Liver (tissue), 9 donors: Measurements from ENCODE around the gene SPAM1. TPM values are rescaled to one million over a fixed set of nuclear protein-coding genes. Genes with fewer than 3 reads are reported as not detected.

ENCODE experiments used
- DNase-seq: peaks from one replicate; pipeline ENCODE4 v3.0.0-alpha.2; 2017; ENCODE audit warnings: low spot score
- H3K27ac ChIP-seq, 2 donors: one replicate each; pipeline ENCODE4 v1.7.0; 2013; ENCODE audit warnings: inconsistent platforms in 2 of 2, low read length in 2 of 2, control low read depth in 1 of 2, low read depth in 1 of 2, mild to moderate bottlenecking in 1 of 2
- H3K27me3 ChIP-seq, 4 donors: one replicate each; pipeline versions ENCODE4 v1.6.1 to v1.7.0; 2013; ENCODE audit warnings: low read length in 3 of 4, inconsistent platforms in 1 of 4, mild to moderate bottlenecking in 1 of 4, moderate library complexity in 1 of 4; ENCODE audit not compliant: control insufficient read depth in 4 of 4, insufficient read depth in 4 of 4
- H3K36me3 ChIP-seq, 4 donors: one replicate each; pipeline versions ENCODE4 v1.6.1 to v1.7.0; 2013; ENCODE audit warnings: low read length in 3 of 4, mild to moderate bottlenecking in 3 of 4, low read depth in 1 of 4, moderate library complexity in 1 of 4; ENCODE audit not compliant: control insufficient read depth in 4 of 4, insufficient read depth in 3 of 4
- H3K4me1 ChIP-seq, 4 donors: one replicate each; pipeline versions ENCODE4 v1.6.1 to v1.7.0; 2013; ENCODE audit warnings: low read length in 3 of 4, mild to moderate bottlenecking in 3 of 4, moderate library complexity in 1 of 4; ENCODE audit not compliant: control insufficient read depth in 4 of 4, insufficient read depth in 4 of 4
- H3K4me3 ChIP-seq, 3 donors: one replicate each; pipeline versions ENCODE4 v1.6.1 to v1.7.0; 2013; ENCODE audit warnings: low read length in 3 of 3, control low read depth in 1 of 3, low read depth in 1 of 3, mild to moderate bottlenecking in 1 of 3
- H3K9ac ChIP-seq, 2 donors: one replicate each; pipeline ENCODE4 v1.7.0; 2013; ENCODE audit warnings: low read length in 2 of 2, mild to moderate bottlenecking in 2 of 2, moderate library complexity in 2 of 2, control low read depth in 1 of 2, low read depth in 1 of 2
- H3K9me3 ChIP-seq, 4 donors: one replicate each; pipeline versions ENCODE4 v1.6.1 to v1.7.0; 2013; ENCODE audit warnings: low read length in 3 of 4; ENCODE audit not compliant: control insufficient read depth in 4 of 4
- ATF3 ChIP-seq: IDR thresholded peaks from 2 replicates; pipeline ENCODE4 v1.6.1; 2016; ENCODE audit warnings: antibody characterized with exemption
- EGR1 ChIP-seq, 2 donors: IDR thresholded peaks; 2 replicates each; pipeline ENCODE4 v1.6.1; 2016 to 2018; ENCODE audit warnings: antibody characterized with exemption in 2 of 2, low read depth in 2 of 2
- FOXA1 ChIP-seq: IDR thresholded peaks from 2 replicates; pipeline ENCODE4 v1.6.1; 2016; ENCODE audit warnings: antibody characterized with exemption
- FOXA2 ChIP-seq: IDR thresholded peaks from 2 replicates; pipeline ENCODE4 v1.6.1; 2016; ENCODE audit warnings: antibody characterized with exemption
- GABPA ChIP-seq, 2 donors: IDR thresholded peaks in 1 of 2; conservative IDR thresholded peaks in 1 of 2; 2 replicates each; pipeline ENCODE4 v1.6.1; 2016; ENCODE audit warnings: antibody characterized with exemption in 2 of 2, mild to moderate bottlenecking in 1 of 2, moderate library complexity in 1 of 2
- HNF4A ChIP-seq, 2 donors: conservative IDR thresholded peaks; 2 replicates each; pipeline ENCODE4 v1.6.1; 2016; ENCODE audit warnings: antibody characterized with exemption in 2 of 2, mild to moderate bottlenecking in 2 of 2
- HNF4G ChIP-seq: IDR thresholded peaks from 2 replicates; pipeline ENCODE4 v1.6.1; 2016; ENCODE audit warnings: antibody characterized with exemption
- JUND ChIP-seq, 2 donors: IDR thresholded peaks; 2 replicates each; pipeline ENCODE4 v1.6.1; 2016; ENCODE audit warnings: antibody characterized with exemption in 2 of 2
- NR2F2 ChIP-seq: IDR thresholded peaks from 2 replicates; pipeline ENCODE4 v1.6.1; 2016; ENCODE audit warnings: antibody characterized with exemption
- RAD21 ChIP-seq, 2 donors: IDR thresholded peaks; 2 replicates each; pipeline ENCODE4 v1.6.1; 2016; ENCODE audit warnings: antibody characterized with exemption in 2 of 2, mild to moderate bottlenecking in 2 of 2
- RXRA ChIP-seq, 2 donors: IDR thresholded peaks; 2 replicates each; pipeline ENCODE4 v1.6.1; 2017 to 2018; ENCODE audit warnings: antibody characterized with exemption in 2 of 2, mild to moderate bottlenecking in 1 of 2
- SP1 ChIP-seq: IDR thresholded peaks from 2 replicates; pipeline ENCODE4 v1.6.1; 2018; ENCODE audit warnings: antibody characterized with exemption, mild to moderate bottlenecking
- TAF1 ChIP-seq: conservative IDR thresholded peaks from 2 replicates; pipeline ENCODE4 v1.6.1; 2016; ENCODE audit warnings: antibody characterized with exemption, mild to moderate bottlenecking
- WGBS: extraction: QIAGEN DNeasy Blood & Tissue Kit; methylation state at CpG from one replicate; pipeline ENCODE4 v1.1.7; 2013; 5-methylcytosine and 5-hydroxymethylcytosine counted together
- polyA plus RNA-seq, 2 donors: library from polyadenylated mRNA; stranded (reverse) in 1 of 2; unstranded in 1 of 2; fragments of 200-250 nt in 1 of 2; fragments of >200 nt in 1 of 2; fragmentation: Nextera tagmentation in 1 of 2; extraction: Ambion mirVana in 1 of 2; gene quantifications; one replicate each; pipeline versions ENCODE4 v1.2.1 to v1.2.3, GENCODE V29; 2013 to 2015
- total RNA-seq, 2 donors: library from RNA; depleted of rRNA; stranded (reverse); fragments of >200 nt; gene quantifications; one replicate each; pipeline ENCODE4 v1.2.3, GENCODE V29; 2014
- TF ChIP-seq, protein P1 (sequence below): fragments of 150-350 bp; IDR thresholded peaks from 2 replicates; pipeline ENCODE4 v1.5.1; 2017; ENCODE audit warnings: improper control_type of control experiment, low read depth, low read length; ENCODE audit not compliant: missing input control
- TF ChIP-seq, protein P2 (sequence below): IDR thresholded peaks from 2 replicates; pipeline ENCODE4 v1.6.1; 2016; ENCODE audit warnings: antibody characterized with exemption
- TF ChIP-seq, protein P3 (sequence below): IDR thresholded peaks from 2 replicates; pipeline ENCODE4 v1.6.1; 2016; ENCODE audit warnings: antibody characterized with exemption, mild to moderate bottlenecking
- TF ChIP-seq, protein P4 (sequence below): IDR thresholded peaks from 2 replicates; pipeline ENCODE4 v1.6.1; 2016; ENCODE audit warnings: antibody characterized with exemption
- donor health status: healthy.
- donor health status: healthy.
- donor health status: healthy.
- donor health status: healthy.
- donor health status: healthy.

Gene SPAM1
- total and polyA plus RNA-seq, 4 donors, result not detected

DNA sequence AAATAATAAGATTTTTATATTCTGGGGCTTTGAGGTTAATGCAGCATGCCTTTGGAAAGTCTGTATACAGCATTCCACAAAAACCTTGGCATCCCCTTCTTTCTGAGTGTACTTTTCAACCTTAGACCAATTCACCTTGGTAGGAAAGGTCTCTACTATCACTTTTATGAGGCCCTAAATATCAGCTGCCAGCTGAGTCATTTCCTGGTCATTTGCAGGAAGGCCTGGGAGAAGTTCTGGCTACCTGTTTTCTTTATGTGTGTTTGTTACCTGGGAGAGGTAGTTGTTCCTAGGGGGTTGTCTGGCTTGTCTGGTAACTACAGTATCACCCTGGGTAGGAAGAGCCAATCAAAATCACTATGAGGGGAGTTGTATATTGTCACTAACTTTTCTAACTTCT lies 4.1 kb downstream of the SPAM1 start (continued):
- TF ChIP-seq TAF1 (no peak), RXRA (IDR thresholded peaks at IDR 0.05) (no peak), HNF4A (conservative IDR thresholded peaks at IDR 0.05) (no peak), HNF4G (no peak), EGR1 (IDR thresholded peaks at IDR 0.05; ENCODE audit: low read depth in 2 of 2) (no peak)

DNA sequence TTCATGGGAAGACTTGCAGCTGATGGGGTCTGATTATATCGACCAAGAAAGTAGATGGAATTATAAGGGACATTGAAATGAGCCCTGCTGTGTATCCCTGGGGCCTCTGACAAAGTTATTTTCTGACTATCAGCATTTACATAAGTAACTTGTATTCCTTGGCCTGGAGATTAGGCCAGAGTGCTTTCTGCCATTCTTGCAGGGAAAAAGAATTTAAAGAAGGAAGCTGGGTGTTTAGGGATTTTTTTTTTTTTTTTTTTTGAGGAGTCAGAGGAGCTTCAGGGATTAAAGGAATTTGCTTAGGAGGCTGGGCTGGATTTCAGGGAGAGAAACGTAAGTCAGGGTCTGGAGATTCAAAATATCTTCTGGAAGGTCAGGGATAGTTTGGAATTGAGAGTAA lies 4.6 kb downstream of the SPAM1 start:
- no peak overlapping the region for H3K9ac ChIP-seq
- no peak overlapping the region for H3K4me3 ChIP-seq
- no peaks in the 10 kb centered on the region for H3K27me3 ChIP-seq
- DNase-seq, result no peak
- H3K4me1 ChIP-seq, result no peaks in the 10 kb centered on the region
- WGBS, result 56% methylated on average over 2 of the region's 2 CpGs
- no peak overlapping the region for H3K27ac ChIP-seq
- TF ChIP-seq, protein P1, sequence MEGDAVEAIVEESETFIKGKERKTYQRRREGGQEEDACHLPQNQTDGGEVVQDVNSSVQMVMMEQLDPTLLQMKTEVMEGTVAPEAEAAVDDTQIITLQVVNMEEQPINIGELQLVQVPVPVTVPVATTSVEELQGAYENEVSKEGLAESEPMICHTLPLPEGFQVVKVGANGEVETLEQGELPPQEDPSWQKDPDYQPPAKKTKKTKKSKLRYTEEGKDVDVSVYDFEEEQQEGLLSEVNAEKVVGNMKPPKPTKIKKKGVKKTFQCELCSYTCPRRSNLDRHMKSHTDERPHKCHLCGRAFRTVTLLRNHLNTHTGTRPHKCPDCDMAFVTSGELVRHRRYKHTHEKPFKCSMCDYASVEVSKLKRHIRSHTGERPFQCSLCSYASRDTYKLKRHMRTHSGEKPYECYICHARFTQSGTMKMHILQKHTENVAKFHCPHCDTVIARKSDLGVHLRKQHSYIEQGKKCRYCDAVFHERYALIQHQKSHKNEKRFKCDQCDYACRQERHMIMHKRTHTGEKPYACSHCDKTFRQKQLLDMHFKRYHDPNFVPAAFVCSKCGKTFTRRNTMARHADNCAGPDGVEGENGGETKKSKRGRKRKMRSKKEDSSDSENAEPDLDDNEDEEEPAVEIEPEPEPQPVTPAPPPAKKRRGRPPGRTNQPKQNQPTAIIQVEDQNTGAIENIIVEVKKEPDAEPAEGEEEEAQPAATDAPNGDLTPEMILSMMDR, result no peak
- TF ChIP-seq RAD21 (IDR thresholded peaks at IDR 0.05), result no peak
- TF ChIP-seq ATF3, result no peak
- TF ChIP-seq, protein P2, sequence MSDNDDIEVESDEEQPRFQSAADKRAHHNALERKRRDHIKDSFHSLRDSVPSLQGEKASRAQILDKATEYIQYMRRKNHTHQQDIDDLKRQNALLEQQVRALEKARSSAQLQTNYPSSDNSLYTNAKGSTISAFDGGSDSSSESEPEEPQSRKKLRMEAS, result no peak
- no peak for TF ChIP-seq RXRA (IDR thresholded peaks at IDR 0.05)
- TF ChIP-seq FOXA2, result no peak
- TF ChIP-seq, protein P3, sequence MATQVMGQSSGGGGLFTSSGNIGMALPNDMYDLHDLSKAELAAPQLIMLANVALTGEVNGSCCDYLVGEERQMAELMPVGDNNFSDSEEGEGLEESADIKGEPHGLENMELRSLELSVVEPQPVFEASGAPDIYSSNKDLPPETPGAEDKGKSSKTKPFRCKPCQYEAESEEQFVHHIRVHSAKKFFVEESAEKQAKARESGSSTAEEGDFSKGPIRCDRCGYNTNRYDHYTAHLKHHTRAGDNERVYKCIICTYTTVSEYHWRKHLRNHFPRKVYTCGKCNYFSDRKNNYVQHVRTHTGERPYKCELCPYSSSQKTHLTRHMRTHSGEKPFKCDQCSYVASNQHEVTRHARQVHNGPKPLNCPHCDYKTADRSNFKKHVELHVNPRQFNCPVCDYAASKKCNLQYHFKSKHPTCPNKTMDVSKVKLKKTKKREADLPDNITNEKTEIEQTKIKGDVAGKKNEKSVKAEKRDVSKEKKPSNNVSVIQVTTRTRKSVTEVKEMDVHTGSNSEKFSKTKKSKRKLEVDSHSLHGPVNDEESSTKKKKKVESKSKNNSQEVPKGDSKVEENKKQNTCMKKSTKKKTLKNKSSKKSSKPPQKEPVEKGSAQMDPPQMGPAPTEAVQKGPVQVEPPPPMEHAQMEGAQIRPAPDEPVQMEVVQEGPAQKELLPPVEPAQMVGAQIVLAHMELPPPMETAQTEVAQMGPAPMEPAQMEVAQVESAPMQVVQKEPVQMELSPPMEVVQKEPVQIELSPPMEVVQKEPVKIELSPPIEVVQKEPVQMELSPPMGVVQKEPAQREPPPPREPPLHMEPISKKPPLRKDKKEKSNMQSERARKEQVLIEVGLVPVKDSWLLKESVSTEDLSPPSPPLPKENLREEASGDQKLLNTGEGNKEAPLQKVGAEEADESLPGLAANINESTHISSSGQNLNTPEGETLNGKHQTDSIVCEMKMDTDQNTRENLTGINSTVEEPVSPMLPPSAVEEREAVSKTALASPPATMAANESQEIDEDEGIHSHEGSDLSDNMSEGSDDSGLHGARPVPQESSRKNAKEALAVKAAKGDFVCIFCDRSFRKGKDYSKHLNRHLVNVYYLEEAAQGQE, result no peak
- TF ChIP-seq HNF4A (conservative IDR thresholded peaks at IDR 0.05), result no peak
- no peak for TF ChIP-seq HNF4G
- no peak for TF ChIP-seq GABPA (IDR thresholded peaks at IDR 0.05 in 1 of 2, conservative IDR thresholded peaks at IDR 0.05 in 1 of 2)
- no peak for TF ChIP-seq EGR1 (IDR thresholded peaks at IDR 0.05; ENCODE audit: low read depth in 2 of 2)
- no peak for TF ChIP-seq SP1
- no peak for TF ChIP-seq JUND (IDR thresholded peaks at IDR 0.05)
- TF ChIP-seq FOXA1, result no peak
- no peak for TF ChIP-seq NR2F2
- TF ChIP-seq, protein P4, sequence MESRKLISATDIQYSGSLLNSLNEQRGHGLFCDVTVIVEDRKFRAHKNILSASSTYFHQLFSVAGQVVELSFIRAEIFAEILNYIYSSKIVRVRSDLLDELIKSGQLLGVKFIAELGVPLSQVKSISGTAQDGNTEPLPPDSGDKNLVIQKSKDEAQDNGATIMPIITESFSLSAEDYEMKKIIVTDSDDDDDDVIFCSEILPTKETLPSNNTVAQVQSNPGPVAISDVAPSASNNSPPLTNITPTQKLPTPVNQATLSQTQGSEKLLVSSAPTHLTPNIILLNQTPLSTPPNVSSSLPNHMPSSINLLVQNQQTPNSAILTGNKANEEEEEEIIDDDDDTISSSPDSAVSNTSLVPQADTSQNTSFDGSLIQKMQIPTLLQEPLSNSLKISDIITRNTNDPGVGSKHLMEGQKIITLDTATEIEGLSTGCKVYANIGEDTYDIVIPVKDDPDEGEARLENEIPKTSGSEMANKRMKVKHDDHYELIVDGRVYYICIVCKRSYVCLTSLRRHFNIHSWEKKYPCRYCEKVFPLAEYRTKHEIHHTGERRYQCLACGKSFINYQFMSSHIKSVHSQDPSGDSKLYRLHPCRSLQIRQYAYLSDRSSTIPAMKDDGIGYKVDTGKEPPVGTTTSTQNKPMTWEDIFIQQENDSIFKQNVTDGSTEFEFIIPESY, result no peak
- TF ChIP-seq TAF1, result no peak
- no peaks in the 10 kb centered on the region for H3K9me3 ChIP-seq
- no peaks in the 10 kb centered on the region for H3K36me3 ChIP-seq
